Activated T-helper 1 cell treated with anti-CD3 and anti-CD28 coated beads, Interleukin-12 subunit alpha, Interleukin-12 subunit beta, Interleukin-2, Interleukin-4 antibody, amounts not matched to agents 30 ng/mL and 10 ng/mL and 1 ng/mL, durations not matched to agents 14 hours and 24 hours and 36 hours (primary cell): ENCODE measurements around the gene ZNF12. TPM values are rescaled to one million over a fixed set of nuclear protein-coding genes. Genes with fewer than 3 reads are reported as not detected.
A peak's percentile ranks its signal among the peaks of the same experiment; 100 is the strongest.

Experiments
- DNase-seq: peaks from one replicate; pipeline ENCODE4 v3.0.0; 2021; ENCODE audit warnings: low spot score
- H3K27ac Mint-ChIP-seq: one replicate; pipeline ENCODE4 v1.8.0; 2021; ENCODE audit warnings: mild to moderate bottlenecking, mixed read lengths
- H3K27me3 Mint-ChIP-seq: one replicate; pipeline ENCODE4 v1.8.0; 2022; ENCODE audit warnings: mild to moderate bottlenecking, moderate library complexity, mixed read lengths; ENCODE audit not compliant: insufficient read depth
- H3K36me3 Mint-ChIP-seq: one replicate; pipeline ENCODE4 v1.8.0; 2021; ENCODE audit warnings: low read depth, mixed read lengths
- H3K4me1 Mint-ChIP-seq: one replicate; pipeline ENCODE4 v1.8.0; 2021; ENCODE audit warnings: low read depth, mixed read lengths
- H3K4me3 Mint-ChIP-seq: one replicate; pipeline ENCODE4 v1.8.0; 2021; ENCODE audit warnings: mild to moderate bottlenecking, moderate library complexity, mixed read lengths
- H3K9me3 Mint-ChIP-seq: one replicate; pipeline ENCODE4 v1.8.0; 2021; ENCODE audit warnings: mixed read lengths
- intact Hi-C: fragments of 100-400 bp; cut with micrococcal nuclease; formaldehyde crosslinking; loops from one replicate; pipeline ENCODE4 v1.15.1; 2024
- total RNA-seq: library from RNA; stranded (reverse); gene quantifications from 2 replicates; pipeline ENCODE4 v1.2.3, GENCODE V29; 2022

The ZNF12 gene
- total RNA-seq, 1 donor from 2014 or later = 19.7 TPM

DNA sequence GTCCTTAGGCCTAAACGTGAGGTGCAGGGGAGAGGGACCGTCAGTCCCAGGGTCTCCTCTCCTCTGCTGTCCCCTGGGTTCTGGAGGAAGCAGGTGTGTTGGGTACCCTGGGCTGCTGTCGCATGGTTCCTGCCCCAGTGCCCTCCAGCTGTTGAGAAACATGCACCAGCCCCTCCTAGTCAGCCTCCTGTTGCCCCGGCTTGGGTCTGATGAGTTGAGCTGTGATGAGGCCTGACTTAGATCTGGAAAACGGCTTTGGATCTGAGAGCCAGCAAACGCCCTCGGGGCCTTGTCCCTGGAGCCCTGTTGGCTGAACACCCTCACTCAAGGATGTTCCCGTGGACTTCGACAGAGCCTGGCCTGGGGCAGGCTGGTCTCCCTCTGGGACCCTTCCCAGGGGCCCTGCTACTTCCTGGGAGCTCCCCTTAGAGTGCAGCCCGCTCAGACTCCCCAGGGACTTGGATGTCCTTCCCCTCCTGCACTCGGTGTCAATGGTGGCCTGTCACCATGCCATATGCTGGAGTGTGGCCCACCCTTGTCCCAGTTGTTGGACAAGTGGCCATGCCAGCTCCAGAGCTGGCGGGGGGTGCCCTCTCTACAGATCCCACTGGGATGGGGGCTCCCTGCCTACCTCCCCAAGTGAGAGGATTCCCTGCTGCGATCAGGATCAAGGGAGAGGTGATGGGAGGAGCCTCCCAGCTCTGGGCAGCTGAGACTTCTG lies 57.3 kb downstream of the ZNF12 start:
- intact Hi-C loops = no loop called here
- Mint-ChIP-seq H3K4me3 (no peak overlapping the region), H3K4me1 (no peaks in the 10 kb centered on the region), H3K27ac (no peak overlapping the region), H3K36me3 (peaks cover 53% of the 10 kb centered on the region), H3K27me3 (no peaks in the 10 kb centered on the region), H3K9me3 (peaks cover 11% of the 10 kb centered on the region)
- DNase-seq = no peak

DNA sequence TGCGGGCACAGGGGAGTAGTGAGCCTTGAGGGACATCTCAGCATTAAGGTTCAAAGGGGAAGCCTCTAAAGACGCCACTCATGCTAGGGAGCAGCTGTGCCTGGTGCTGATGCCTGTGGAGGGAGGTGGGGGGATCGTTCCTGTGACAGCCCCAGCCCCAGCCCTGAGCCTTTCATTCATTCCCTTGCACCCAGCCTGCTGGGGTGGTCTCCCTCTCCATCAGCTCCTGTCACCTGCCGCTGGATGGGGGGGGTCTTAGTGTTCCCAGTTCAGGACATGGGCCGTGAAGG lies 58.0 kb downstream of the ZNF12 start:
- Mint-ChIP-seq H3K9me3 (peaks cover 11% of the 10 kb centered on the region), H3K36me3 (peaks cover 59% of the 10 kb centered on the region)

DNA sequence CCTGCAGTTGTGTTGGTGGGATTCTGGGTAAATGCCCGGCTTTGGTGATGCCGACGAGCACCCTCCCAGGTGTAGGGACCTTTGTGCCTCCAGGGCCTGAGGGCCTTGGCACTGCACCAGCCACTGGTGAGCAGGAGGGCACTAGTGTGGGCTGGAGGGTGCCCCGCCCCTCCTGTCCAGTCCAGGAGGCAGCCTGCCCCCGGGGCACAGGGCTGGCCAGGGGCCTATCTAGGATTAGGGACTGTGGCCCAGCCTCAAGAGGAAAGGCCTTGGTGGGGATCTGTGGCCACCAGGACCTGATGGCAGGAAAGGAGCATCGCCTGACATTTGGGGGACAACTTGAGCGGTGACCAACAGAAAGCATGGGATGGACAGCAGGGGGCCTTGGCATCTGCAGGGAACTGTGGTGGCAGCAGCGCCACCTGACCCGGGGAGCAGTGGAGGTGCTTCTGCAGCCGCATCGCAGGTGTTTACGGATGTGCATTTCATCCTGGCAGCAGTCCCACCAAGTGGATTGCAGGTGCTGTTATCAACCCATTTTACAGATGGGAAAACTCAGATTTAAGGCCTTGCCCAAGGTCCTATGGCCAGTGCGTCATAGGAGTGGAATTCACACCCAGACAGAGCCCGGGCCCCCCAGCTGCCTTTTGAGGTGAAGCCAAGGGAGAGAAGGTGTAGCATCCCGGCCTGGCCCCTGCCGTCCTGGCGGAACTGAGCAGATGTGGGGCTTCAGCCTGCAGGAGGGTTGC lies 58.5 kb downstream of the ZNF12 start:
- DNase-seq = no peak
- peaks cover 63% of the 10 kb centered on the region for H3K36me3 Mint-ChIP-seq
- intact Hi-C loops = no loop called here
- no peak overlapping the region for H3K4me3 Mint-ChIP-seq
- no peaks in the 10 kb centered on the region for H3K27me3 Mint-ChIP-seq
- H3K4me1 Mint-ChIP-seq = no peaks in the 10 kb centered on the region
- peaks cover 11% of the 10 kb centered on the region for H3K9me3 Mint-ChIP-seq
- no peak overlapping the region for H3K27ac Mint-ChIP-seq

More for the DNA sequence above, 58.0 kb downstream of the ZNF12 start:
- Mint-ChIP-seq H3K27me3 (no peaks in the 10 kb centered on the region), H3K27ac (no peak overlapping the region), H3K4me1 (no peaks in the 10 kb centered on the region), H3K4me3 (no peak overlapping the region)
- intact Hi-C loops = no loop called here
- no peak for DNase-seq

DNA sequence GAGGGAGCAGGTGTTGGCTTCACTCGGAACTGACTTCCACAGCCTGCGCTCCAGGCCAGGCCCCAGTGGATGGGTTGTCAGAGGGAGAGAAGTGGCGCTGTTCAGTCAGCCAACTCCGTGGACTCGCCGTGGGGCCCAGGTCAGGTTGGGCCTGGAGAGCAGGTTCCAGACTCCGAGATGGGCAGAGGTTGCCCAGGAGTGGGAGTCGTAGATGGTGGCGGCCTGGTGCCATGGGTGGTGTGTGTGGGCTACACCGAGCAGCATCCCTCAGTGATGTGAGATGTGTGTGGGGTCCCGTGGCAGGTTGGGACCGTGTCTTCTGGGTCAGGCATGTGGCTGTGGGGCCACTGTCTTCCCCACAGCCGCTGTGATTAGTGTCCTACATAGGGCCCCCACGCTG lies 59.2 kb downstream of the ZNF12 start:
- Mint-ChIP-seq H3K36me3 (peaks cover 64% of the 10 kb centered on the region), H3K4me3 (no peak overlapping the region), H3K9me3 (peaks cover 11% of the 10 kb centered on the region), H3K4me1 (no peaks in the 10 kb centered on the region), H3K27me3 (no peaks in the 10 kb centered on the region), H3K27ac (no peak overlapping the region)
- intact Hi-C loops = no loop called here
- no peak for DNase-seq

DNA sequence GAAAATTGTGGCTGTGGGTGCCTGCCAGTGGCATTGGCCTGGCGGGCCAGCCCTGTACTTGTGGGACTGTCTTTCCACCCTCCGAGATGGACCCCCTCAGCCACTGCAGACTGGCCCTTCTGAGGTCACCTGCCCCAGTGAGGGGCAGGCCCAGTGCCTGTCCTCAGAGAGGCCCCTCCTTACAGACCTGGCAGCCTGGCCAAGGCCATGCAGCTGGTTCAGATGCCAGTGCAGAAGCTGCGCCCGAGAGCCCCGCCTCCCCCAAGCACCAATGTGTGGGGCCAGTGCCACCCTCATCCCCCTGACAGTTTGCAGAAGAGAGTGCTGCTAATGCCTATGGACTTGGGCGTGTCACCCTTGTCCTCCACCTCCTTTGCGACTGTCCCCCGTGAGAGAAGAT lies 59.7 kb downstream of the ZNF12 start:
- Mint-ChIP-seq H3K27ac (no peak overlapping the region), H3K27me3 (no peaks in the 10 kb centered on the region), H3K4me3 (no peak overlapping the region), H3K9me3 (peaks cover 11% of the 10 kb centered on the region), H3K36me3 (peaks cover 67% of the 10 kb centered on the region), H3K4me1 (no peaks in the 10 kb centered on the region)
- no peak for DNase-seq
- intact Hi-C loops = no loop called here

DNA sequence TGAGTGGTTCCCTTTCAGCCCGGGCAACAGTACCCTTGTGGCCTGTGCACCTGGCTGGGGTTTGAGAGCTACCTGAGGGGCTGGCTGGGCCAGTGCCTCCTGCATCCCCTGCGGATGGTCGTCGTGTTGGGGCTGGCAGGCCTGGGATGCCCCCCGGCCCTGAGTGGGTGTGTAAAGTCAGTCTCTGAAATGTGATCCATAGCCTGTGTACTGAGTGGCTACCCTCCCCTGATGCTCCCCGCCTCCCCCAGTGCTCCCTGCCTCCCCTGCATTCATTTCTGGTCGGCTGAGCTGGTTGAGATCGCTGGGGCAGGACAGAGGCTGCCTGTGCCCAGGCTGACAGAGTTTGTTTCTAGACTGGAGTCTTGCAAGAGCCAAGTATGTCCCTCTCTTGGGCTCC lies 60.3 kb downstream of the ZNF12 start:
- peaks cover 11% of the 10 kb centered on the region for H3K9me3 Mint-ChIP-seq
- H3K27ac Mint-ChIP-seq = no peak overlapping the region
- no peaks in the 10 kb centered on the region for H3K4me1 Mint-ChIP-seq
- peaks cover 69% of the 10 kb centered on the region for H3K36me3 Mint-ChIP-seq
- no peak overlapping the region for H3K4me3 Mint-ChIP-seq
- no peak for DNase-seq
- intact Hi-C loops = no loop called here
- no peaks in the 10 kb centered on the region for H3K27me3 Mint-ChIP-seq

DNA sequence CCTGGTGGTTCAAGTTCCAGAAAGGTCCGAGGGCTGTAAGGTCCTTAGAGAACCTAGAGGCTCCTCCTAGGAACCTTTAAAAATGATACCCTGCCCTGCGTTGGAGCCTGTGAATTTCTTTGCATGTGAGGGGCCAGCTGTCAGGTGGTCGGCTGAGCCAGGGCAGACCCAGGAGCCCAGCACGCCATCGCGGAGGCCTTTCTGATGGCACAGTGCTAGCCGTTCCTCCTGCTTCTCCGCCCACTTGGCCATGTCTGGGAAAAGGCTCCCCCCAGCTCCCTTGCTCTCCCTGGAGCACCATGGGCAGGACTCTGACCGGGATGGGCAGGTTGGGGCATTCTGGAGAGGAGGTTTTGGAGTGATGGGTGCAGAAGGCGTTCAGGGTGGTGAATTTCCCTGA lies 62.0 kb downstream of the ZNF12 start:
- Mint-ChIP-seq H3K27me3 (no peaks in the 10 kb centered on the region), H3K4me1 (peaks cover 9% of the 10 kb centered on the region), H3K9me3 (peaks cover under 1% of the 10 kb centered on the region), H3K36me3 (peaks cover 62% of the 10 kb centered on the region), H3K4me3 (no peak overlapping the region), H3K27ac (no peak overlapping the region)
- intact Hi-C loops = no loop called here
- no peak for DNase-seq

DNA sequence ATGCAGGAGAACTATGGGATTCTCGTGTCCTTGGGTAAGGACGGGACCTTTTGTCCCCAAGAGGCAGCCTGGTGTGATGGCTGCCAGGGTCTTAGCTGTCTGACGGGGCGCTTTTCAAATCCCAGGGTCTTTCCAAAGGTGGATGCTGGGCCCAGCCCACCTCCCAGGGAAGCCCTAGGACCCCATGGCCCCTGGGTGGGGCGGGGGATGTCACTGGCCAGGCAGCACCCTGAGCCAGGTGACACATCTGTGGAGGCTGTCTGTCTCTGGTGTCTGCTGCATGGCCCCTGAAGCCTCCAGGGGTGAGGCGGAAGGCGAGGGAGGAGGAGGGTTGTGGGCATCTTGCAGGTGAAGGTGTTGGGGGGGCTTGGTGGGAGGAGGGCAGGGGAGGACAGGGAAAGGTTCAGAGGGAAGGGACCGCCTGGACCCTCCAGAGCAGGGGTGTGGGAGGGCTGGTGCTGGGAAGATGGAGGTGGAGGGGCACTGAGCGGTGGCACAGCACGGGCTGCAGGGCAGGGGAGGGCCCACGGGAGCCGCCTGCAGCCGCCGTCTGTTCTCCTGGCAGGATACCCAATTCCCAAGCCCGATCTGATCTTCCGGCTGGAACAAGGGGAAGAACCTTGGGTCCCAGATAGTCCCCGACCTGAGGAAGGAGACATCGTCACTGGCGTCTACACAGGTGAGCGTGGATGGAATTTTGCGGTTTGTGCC lies 62.7 kb downstream of the ZNF12 start:
- no peak overlapping the region for H3K4me3 Mint-ChIP-seq
- intact Hi-C loops = no loop called here
- peaks cover 63% of the 10 kb centered on the region for H3K36me3 Mint-ChIP-seq
- H3K27ac Mint-ChIP-seq = no peak overlapping the region
- DNase-seq = no peak
- H3K27me3 Mint-ChIP-seq = no peaks in the 10 kb centered on the region
- peaks cover 9% of the 10 kb centered on the region for H3K4me1 Mint-ChIP-seq
- no peaks in the 10 kb centered on the region for H3K9me3 Mint-ChIP-seq

DNA sequence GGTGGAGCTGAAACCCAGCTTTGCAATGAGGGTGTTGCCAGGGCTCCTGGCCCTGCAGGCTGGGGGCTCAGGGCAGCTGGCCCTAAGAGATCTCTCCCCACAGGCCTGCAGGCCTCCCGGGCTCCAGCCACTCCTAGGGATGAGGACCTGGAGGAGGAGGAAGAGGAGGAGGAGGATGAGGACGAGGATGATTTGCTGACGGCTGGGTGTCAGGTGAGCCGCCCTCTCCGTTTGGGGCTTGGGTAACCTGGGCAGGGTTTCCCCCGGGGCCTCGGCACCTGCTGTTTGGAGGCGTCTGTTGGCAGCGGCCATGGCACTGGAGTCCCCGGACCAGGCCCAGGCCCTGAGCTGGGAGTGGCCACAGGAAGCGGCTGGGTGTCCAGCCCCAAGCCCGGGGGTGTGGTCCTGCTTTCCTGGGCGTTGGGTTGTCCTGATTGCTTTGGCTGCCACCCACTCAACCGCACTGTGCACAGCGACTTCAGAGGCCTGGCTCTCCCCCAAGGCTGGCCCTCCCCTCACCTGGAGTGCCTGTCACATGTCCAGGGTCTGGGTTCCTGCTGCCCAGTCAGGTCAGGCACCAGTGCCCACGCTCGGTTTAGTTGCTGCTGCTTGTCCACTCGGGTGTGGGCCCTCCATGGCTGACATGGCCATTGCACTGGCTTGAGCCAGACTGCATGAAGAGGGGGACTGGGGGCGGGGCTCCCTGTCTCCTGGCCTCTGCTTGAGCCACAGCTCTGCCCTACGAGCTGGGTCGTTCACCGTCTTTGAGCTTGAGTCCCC lies 63.7 kb downstream of the ZNF12 start:
- intact Hi-C loops = no loop called here
- no peak overlapping the region for H3K27ac Mint-ChIP-seq
- no peaks in the 10 kb centered on the region for H3K27me3 Mint-ChIP-seq
- H3K4me3 Mint-ChIP-seq = no peak overlapping the region
- H3K4me1 Mint-ChIP-seq = peaks cover 16% of the 10 kb centered on the region
- H3K9me3 Mint-ChIP-seq = no peaks in the 10 kb centered on the region
- no peak for DNase-seq
- H3K36me3 Mint-ChIP-seq = peaks cover 61% of the 10 kb centered on the region

DNA sequence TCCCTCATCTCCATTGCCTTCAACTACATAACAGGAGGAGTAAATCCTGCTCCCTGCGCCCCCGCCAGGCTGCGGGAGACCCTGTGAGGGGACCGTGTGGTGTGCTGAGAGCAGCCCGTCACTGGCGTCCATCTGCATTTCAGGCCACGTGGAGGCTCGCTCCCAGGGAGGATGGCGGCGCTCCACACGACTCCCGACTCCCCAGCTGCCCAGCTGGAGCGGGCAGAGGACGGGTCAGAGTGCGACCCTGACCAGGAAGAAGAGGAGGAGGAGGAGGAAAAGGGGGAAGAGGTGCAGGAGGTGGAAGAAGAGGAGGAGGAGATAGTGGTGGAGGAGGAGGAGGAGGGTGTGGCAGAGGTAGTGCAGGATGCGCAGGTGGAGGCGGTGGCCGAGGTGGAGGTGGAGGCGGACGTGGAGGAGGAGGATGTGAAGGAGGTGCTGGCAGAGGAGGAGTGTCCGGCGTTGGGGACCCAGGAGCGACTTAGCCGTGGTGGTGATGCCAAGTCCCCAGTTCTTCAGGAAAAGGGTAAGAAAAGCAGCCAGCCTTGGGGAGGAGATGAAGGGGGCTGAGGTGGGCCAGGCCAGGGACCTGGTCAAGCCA lies 64.4 kb downstream of the ZNF12 start:
- no peak for DNase-seq
- Mint-ChIP-seq H3K27ac (no peak overlapping the region), H3K36me3 (peaks cover 57% of the 10 kb centered on the region), H3K27me3 (no peaks in the 10 kb centered on the region), H3K9me3 (no peaks in the 10 kb centered on the region), H3K4me3 (no peak overlapping the region), H3K4me1 (peaks cover 19% of the 10 kb centered on the region)
- intact Hi-C loops = no loop called here

DNA sequence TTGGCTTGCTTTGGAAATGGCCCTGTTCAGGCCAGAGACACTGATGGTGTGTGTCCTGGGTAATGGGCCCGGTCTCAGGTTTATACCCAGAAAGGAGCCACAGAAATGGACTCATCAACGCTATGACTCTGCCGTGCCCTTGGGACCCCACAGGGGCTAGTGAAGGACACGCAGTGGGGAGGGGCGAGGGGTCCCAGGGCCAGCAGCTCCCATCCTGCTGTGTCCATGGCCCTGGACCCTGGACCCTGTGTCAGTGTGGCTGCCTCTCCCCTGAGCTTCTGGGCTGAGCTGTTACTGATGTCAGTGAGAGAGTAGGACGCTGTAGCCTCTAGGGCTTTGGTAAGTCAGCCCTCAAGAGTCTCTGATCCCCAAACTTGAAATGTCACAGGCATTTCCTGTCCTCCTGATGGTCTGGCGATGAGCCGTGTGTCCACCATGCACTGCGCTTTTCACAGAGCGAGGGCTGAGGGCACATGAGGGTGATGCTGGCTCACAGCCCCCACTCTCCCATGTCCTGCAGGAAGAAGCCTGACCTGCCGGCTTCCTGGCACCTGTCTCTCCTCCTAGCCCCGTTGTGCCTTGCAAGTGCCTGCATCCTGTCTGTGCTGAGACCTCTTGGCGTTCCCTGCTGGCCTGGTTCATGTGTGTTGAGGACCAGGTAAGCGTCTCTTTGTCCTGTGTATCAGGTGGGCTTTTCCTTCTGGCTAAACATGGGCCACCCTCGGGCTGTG lies 65.3 kb downstream of the ZNF12 start:
- Mint-ChIP-seq H3K27me3 (no peaks in the 10 kb centered on the region), H3K9me3 (no peaks in the 10 kb centered on the region), H3K4me1 (peaks cover 19% of the 10 kb centered on the region), H3K4me3 (no peak overlapping the region), H3K36me3 (peaks cover 52% of the 10 kb centered on the region), H3K27ac (no peak overlapping the region)
- intact Hi-C loops = no loop called here
- DNase-seq = no peak

DNA sequence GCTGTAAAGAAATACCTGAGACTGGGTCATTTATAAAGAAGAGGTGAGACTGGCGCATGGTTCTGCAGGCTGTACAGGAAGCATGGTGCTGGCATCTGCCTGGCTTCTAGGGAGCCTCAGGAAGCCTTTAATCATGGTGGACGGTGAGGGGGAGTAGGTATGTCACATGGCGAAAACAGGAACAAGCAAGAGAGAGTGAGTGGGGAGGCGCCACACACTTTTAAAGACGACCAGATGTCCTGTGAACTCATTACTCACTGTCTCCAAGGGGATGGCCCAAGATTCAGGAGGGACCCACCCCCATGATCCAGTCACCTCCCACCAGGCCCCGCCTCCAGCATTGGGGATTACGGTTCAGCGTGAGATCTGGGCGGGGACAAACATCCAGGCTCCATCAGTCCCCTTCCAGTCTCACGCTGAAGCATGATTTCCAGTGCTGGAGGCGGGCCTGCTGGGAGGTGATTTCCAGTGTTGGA lies 66.5 kb downstream of the ZNF12 start:
- no peaks in the 10 kb centered on the region for H3K9me3 Mint-ChIP-seq
- H3K27ac Mint-ChIP-seq = peak overlapping the region; percentile 10
- no peaks in the 10 kb centered on the region for H3K27me3 Mint-ChIP-seq
- intact Hi-C loops = no loop called here
- no peak for DNase-seq
- peak overlapping the region; percentile 6 for H3K4me3 Mint-ChIP-seq
- peaks cover 45% of the 10 kb centered on the region for H3K36me3 Mint-ChIP-seq
- peaks cover 19% of the 10 kb centered on the region for H3K4me1 Mint-ChIP-seq
